Gastrocnemius medialis (tissue), 4 donors: ENCODE data around the gene CMTM3. TPM values are rescaled to one million over a fixed set of nuclear protein-coding genes. Genes with fewer than 3 reads are reported as not detected.

Experiments
- ATAC-seq, 2 donors: fragments of 150-250 bp; one replicate each; pipeline ENCODE4 v1.9.1; 2016
- DNase-seq, 2 donors: peaks; one replicate each; pipeline ENCODE4 v3.0.0-alpha.2; 2019
- H3K27ac ChIP-seq, 4 donors: fragments of 200-600 bp; sonication (generic); 1 replicate in 1 of 4; 2 replicates in 3 of 4; pipeline ENCODE4 v1.5.1; 2016 to 2018; ENCODE audit warnings: mild to moderate bottlenecking in 2 of 4, moderate library complexity in 1 of 4
- H3K27me3 ChIP-seq, 3 donors: fragments of 200-600 bp; sonication (generic) in 2 of 3; 1 replicate in 1 of 3; 2 replicates in 2 of 3; pipeline versions ENCODE4 v1.5.1 to v1.6.0; 2016 to 2019; ENCODE audit warnings: mild to moderate bottlenecking in 1 of 3, moderate library complexity in 1 of 3
- H3K36me3 ChIP-seq, 2 donors: fragments of 200-600 bp; sonication (generic) in 1 of 2; one replicate each; pipeline ENCODE4 v1.5.1; 2017 to 2018
- H3K4me1 ChIP-seq, 2 donors: fragments of 200-600 bp; sonication (generic) in 1 of 2; one replicate each; pipeline ENCODE4 v1.5.1; 2016 to 2017; ENCODE audit warnings: mild to moderate bottlenecking in 2 of 2
- H3K4me3 ChIP-seq, 4 donors: fragments of 200-600 bp; sonication (generic) in 3 of 4; 1 replicate in 1 of 4; 2 replicates in 3 of 4; pipeline ENCODE4 v1.5.1; 2016 to 2019; ENCODE audit warnings: mild to moderate bottlenecking in 2 of 4
- H3K9me3 ChIP-seq, 3 donors: fragments of 200-600 bp; sonication (generic) in 2 of 3; 1 replicate in 1 of 3; 2 replicates in 2 of 3; pipeline ENCODE4 v1.5.1; 2016 to 2019
- CTCF ChIP-seq, 5 experiments: fragments of 450-650 bp in 3 of 5; fragments of 200-600 bp in 2 of 5; sonication (generic) in 2 of 5; IDR thresholded peaks in 4 of 5; conservative IDR thresholded peaks in 1 of 5; 1 replicate in 4 of 5; 2 replicates in 1 of 5; pipeline ENCODE4 v1.5.1; 2016 to 2019; ENCODE audit warnings: antibody characterized with exemption in 5 of 5, mild to moderate bottlenecking in 3 of 5, moderate library complexity in 3 of 5
- POLR2A ChIP-seq, 2 donors: fragments of 450-650 bp; IDR thresholded peaks; one replicate each; pipeline ENCODE4 v1.6.1; 2017; ENCODE audit warnings: antibody characterized with exemption in 2 of 2, mild to moderate bottlenecking in 2 of 2, moderate library complexity in 2 of 2
- in situ Hi-C, 4 donors: fragments of 200-750 bp; cut with MboI; loops; one replicate each; pipeline versions ENCODE4 v1.15.0 to v1.8.0; 2017; ENCODE audit warnings: low sequenced_read_pairs in 4 of 4
- intact Hi-C: fragments of 100-400 bp; cut with DNase I; formaldehyde crosslinking; loops from one replicate; pipeline ENCODE4 v1.15.1; 2023; ENCODE audit warnings: low total_unique reads
- total RNA-seq, 4 donors: library from RNA; depleted of rRNA; stranded (reverse); fragments of >200 nt; gene quantifications; one replicate each; pipeline versions ENCODE4 v1.1.0 to v1.2.3, GENCODE V29; 2016

Gene CMTM3
- total RNA-seq, 4 donors from 2014 or later, result 2.6 to 11.3 (median 5.1) TPM

DNA sequence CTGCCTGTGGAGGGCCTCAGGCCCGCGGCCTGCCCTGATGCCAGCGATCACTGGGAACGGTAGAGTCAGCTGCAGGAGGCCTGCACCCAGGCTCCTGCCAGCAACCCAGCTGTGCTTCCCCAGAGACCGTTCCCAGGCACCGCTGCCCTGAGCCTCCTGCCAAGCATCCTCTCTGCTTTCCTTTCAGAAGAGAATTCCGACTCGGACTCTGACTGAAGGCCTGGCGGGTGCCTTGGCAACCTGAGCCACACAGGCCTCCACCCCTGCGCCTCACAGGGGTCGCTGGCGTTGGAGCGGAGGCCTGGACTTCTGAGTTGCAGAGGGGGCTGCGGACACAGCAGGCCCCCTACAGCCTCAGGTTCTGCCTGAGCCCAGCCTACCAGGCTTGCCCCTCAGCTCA, 7.9 kb downstream of the CMTM3 start:
- no peaks in the 10 kb centered on the region for H3K36me3 ChIP-seq

GRCh38 chr16:66614161-66614802, 9.8 kb downstream of the CMTM3 start:
- Histone ChIP-seq H3K9me3 (no peaks in the 10 kb centered on the region), H3K27me3 (no peaks in the 10 kb centered on the region), H3K36me3 (no peaks in the 10 kb centered on the region), H3K4me3 (no peak overlapping the region), H3K4me1 (peaks cover 11 to 16% of the 10 kb centered on the region in 2 donors), H3K27ac (no peak overlapping the region)
- intact Hi-C loops (no loop called here), in situ Hi-C loops (loop anchor here in 1 of 4 donors (25.0 kb wide), 1 partner anchor 248 kb away; no protein-coding TSS in a partner anchor)
- TF ChIP-seq POLR2A (IDR thresholded peaks at IDR 0.05), result no peak
- TF ChIP-seq CTCF (IDR thresholded peaks at IDR 0.05 in 4 of 5, conservative IDR thresholded peaks at IDR 0.05 in 1 of 5), result no peak
- no peak for DNase-seq
- ATAC-seq, result no peak

More for the DNA sequence above, 7.9 kb downstream of the CMTM3 start:
- Histone ChIP-seq H3K27me3 (no peaks in the 10 kb centered on the region), H3K4me3 (no peak overlapping the region), H3K4me1 (peaks cover 7 to 8% of the 10 kb centered on the region in 2 donors), H3K9me3 (no peaks in the 10 kb centered on the region), H3K27ac (no peak overlapping the region)
- no peak for ATAC-seq
- no peak for DNase-seq
- TF ChIP-seq POLR2A (IDR thresholded peaks at IDR 0.05) (no peak), CTCF (IDR thresholded peaks at IDR 0.05 in 4 of 5, conservative IDR thresholded peaks at IDR 0.05 in 1 of 5) (no peak)
- in situ Hi-C loops (loop anchor here in 1 of 4 donors (25.0 kb wide), 1 partner anchor 250 kb away; no protein-coding TSS in a partner anchor), intact Hi-C loops (no loop called here)

DNA sequence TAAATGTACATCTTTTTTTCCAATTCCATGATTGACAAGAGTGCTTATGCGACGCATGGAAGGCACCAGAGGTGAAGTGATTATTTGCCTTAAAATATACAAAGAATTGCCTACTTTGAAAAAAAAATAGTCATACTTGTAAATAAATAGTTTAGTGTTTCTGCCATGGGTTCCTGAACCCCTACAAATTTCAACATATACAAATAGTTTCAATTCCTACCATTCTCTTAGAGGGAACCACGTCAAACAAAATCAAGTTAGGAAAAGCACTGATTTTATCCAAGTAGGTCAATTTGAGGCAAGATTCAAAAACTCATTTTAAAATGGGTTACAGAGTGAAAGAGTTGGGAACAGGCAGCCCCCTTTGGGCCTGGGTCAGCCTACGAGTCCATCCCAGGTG, 11.7 kb downstream of the CMTM3 start:
- Histone ChIP-seq H3K9me3 (no peaks in the 10 kb centered on the region), H3K36me3 (no peaks in the 10 kb centered on the region), H3K4me1 (peaks cover 22 to 28% of the 10 kb centered on the region in 2 donors), H3K27ac (no peak overlapping the region), H3K4me3 (no peak overlapping the region), H3K27me3 (no peaks in the 10 kb centered on the region)
- intact Hi-C loops, result no loop called here
- TF ChIP-seq POLR2A (IDR thresholded peaks at IDR 0.05) (no peak), CTCF (IDR thresholded peaks at IDR 0.05 in 4 of 5, conservative IDR thresholded peaks at IDR 0.05 in 1 of 5) (no peak)
- DNase-seq (no peak), ATAC-seq (no peak)
- in situ Hi-C loops, result loop anchor here in 1 of 4 donors (25.0 kb wide), 1 partner anchor 246 kb away; no protein-coding TSS in a partner anchor

DNA sequence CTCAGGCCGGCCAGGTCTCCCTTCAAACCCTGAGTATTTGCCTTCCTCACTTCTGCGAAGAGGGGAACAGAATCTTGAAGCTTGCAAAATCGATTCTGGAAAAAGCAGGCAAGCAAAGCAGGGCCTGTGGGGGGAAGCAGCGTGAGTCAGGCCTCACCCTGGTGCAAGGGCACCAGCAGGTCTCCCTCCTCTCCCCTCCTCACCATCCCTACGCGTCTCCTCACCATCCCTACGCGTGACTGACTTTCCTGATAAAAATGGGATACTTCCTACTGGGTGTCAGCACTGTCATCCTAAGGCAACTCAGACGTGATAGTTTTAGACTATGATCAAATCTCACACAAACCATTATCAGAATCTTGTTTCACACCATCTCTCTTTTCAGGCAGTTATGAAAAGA, 12.1 kb downstream of the CMTM3 start:
- in situ Hi-C loops (loop anchor here in 1 of 4 donors (25.0 kb wide), 1 partner anchor 246 kb away; no protein-coding TSS in a partner anchor), intact Hi-C loops (no loop called here)
- H3K27me3 ChIP-seq, result no peaks in the 10 kb centered on the region
- no peak overlapping the region for H3K4me3 ChIP-seq
- no peaks in the 10 kb centered on the region for H3K9me3 ChIP-seq
- ATAC-seq (no peak), DNase-seq (no peak)
- no peak overlapping the region for H3K27ac ChIP-seq
- H3K4me1 ChIP-seq, result peaks cover 22 to 28% of the 10 kb centered on the region in 2 donors
- no peak for TF ChIP-seq CTCF (IDR thresholded peaks at IDR 0.05 in 4 of 5, conservative IDR thresholded peaks at IDR 0.05 in 1 of 5)
- no peak for TF ChIP-seq POLR2A (IDR thresholded peaks at IDR 0.05)
- no peaks in the 10 kb centered on the region for H3K36me3 ChIP-seq
